Gastroesophageal sphincter (tissue), 4 donors: ENCODE data around the gene AHDC1. TPM values are rescaled to one million over a fixed set of nuclear protein-coding genes. Genes with fewer than 3 reads are reported as not detected.

Source experiments
- ATAC-seq: fragments of 150-250 bp; one replicate; pipeline ENCODE4 v1.9.1; 2016; ENCODE audit warnings: mild to moderate bottlenecking, moderate library complexity
- H3K27ac ChIP-seq, 4 donors: fragments of 200-600 bp; sonication (generic) in 3 of 4; 1 replicate in 3 of 4; 2 replicates in 1 of 4; pipeline ENCODE4 v1.5.1; 2016 to 2019
- H3K27me3 ChIP-seq: fragments of 200-600 bp; sonication (generic); one replicate; pipeline ENCODE4 v1.5.1; 2019
- H3K36me3 ChIP-seq, 2 donors: fragments of 200-600 bp; sonication (generic); one replicate each; pipeline ENCODE4 v1.5.1; 2019; ENCODE audit warnings: control low read depth in 1 of 2
- H3K4me1 ChIP-seq, 3 donors: fragments of 200-600 bp; sonication (generic); 1 replicate in 2 of 3; 2 replicates in 1 of 3; pipeline ENCODE4 v1.5.1; 2016 to 2019; ENCODE audit warnings: control low read depth in 2 of 3
- H3K4me3 ChIP-seq, 2 donors: fragments of 200-600 bp; sonication (generic); one replicate each; pipeline ENCODE4 v1.5.1; 2019; ENCODE audit warnings: mild to moderate bottlenecking in 1 of 2, moderate library complexity in 1 of 2
- H3K9me3 ChIP-seq, 3 donors: fragments of 200-600 bp; sonication (generic); one replicate each; pipeline ENCODE4 v1.5.1; 2017 to 2019; ENCODE audit warnings: control low read depth in 2 of 3
- EP300 ChIP-seq: sonication (generic); formaldehyde crosslinking; IDR thresholded peaks from one replicate; pipeline ENCODE4 v1.6.1; 2017; ENCODE audit warnings: antibody characterized with exemption, mild to moderate bottlenecking
- POLR2A ChIP-seq, 2 donors: fragments of 450-650 bp; IDR thresholded peaks; one replicate each; pipeline ENCODE4 v1.6.1; 2017; ENCODE audit warnings: antibody characterized with exemption in 2 of 2, mild to moderate bottlenecking in 2 of 2, moderate library complexity in 1 of 2
- POLR2AphosphoS5 ChIP-seq: sonication (generic); formaldehyde crosslinking; IDR thresholded peaks from one replicate; pipeline ENCODE4 v1.6.1; 2017; ENCODE audit warnings: antibody characterized with exemption
- WGBS, 2 donors: methylation state at CpG; one replicate each; pipeline ENCODE4 v1.1.5; 2018; ENCODE audit warnings: low coverage in 1 of 2; 5-methylcytosine and 5-hydroxymethylcytosine counted together
- total RNA-seq, 4 donors: library from RNA; depleted of rRNA; stranded (reverse); fragments of >200 nt; gene quantifications; one replicate each; pipeline ENCODE4 v1.1.0, GENCODE V29; 2016
- TF ChIP-seq, protein P1 (sequence below), 4 experiments: fragments of 200-600 bp in 2 of 4; fragments of 450-650 bp in 2 of 4; sonication (generic) in 1 of 4; IDR thresholded peaks; one replicate each; pipeline ENCODE4 v1.5.1; 2017 to 2019; ENCODE audit warnings: antibody characterized with exemption in 4 of 4, mild to moderate bottlenecking in 2 of 4, moderate library complexity in 2 of 4

Gene AHDC1
- total RNA-seq, 4 donors from 2014 or later = 18.2 to 50.3 (median 27.7) TPM

DNA sequence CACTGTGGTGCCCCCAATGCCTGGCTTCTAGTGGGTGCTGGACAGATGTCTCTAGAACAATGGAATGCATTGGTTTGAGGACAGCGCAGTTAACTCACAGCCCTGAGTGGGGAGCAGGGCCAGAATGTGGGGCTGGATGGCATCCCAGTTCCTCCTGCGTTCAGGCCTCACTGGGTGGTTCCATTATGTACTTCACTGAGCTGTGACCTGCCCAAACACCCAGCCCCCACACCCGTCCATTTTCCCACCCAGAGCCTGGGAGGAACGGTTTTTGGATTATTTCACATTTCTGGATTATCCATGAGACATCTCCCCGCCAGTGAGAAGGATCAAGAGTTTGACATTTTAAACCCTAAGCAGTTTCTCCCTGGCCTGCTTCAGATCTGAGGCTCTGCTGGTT lies 58.7 kb downstream of the AHDC1 start:
- TF ChIP-seq, protein P1, sequence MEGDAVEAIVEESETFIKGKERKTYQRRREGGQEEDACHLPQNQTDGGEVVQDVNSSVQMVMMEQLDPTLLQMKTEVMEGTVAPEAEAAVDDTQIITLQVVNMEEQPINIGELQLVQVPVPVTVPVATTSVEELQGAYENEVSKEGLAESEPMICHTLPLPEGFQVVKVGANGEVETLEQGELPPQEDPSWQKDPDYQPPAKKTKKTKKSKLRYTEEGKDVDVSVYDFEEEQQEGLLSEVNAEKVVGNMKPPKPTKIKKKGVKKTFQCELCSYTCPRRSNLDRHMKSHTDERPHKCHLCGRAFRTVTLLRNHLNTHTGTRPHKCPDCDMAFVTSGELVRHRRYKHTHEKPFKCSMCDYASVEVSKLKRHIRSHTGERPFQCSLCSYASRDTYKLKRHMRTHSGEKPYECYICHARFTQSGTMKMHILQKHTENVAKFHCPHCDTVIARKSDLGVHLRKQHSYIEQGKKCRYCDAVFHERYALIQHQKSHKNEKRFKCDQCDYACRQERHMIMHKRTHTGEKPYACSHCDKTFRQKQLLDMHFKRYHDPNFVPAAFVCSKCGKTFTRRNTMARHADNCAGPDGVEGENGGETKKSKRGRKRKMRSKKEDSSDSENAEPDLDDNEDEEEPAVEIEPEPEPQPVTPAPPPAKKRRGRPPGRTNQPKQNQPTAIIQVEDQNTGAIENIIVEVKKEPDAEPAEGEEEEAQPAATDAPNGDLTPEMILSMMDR (IDR thresholded peaks at IDR 0.05) = no peak
- TF ChIP-seq POLR2AphosphoS5 = peak; percentile 40
- 3 to 17% methylated on average over 2 to 4 of the region's 5 CpGs for WGBS, 2 donors

DNA sequence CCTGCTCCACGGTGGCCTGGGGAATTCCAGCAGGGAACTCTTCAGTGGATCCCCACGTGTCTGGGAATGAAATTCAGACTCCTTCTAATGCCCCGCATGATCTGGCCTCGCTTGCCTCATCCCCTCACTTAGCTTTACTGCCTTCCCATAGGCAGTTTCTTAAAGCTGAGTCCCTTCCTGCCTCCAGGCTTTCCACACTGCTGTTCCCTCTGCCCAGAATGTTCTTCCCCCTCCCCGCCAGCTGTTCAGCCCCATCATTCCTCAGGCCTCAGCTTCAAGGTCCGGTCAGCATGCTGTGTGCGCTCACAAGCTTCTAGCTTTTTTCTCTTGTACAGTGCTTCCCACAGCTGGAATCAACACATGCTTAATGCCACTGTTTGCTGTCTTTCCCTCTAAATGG lies 59.1 kb downstream of the AHDC1 start:
- Histone ChIP-seq H3K27ac (peak overlapping the region; percentile 60 to 93 (median 90)), H3K27me3 (no peaks in the 10 kb centered on the region), H3K4me1 (peaks cover 9 to 82% (median 55%) of the 10 kb centered on the region in 3 donors), H3K9me3 (no peaks in the 10 kb centered on the region), H3K36me3 (peaks cover 0 to 36% of the 10 kb centered on the region in 2 donors), H3K4me3 (no peak overlapping the region)
- no peak for TF ChIP-seq EP300
- TF ChIP-seq, protein P1 (IDR thresholded peaks at IDR 0.05) = no peak
- no peak for TF ChIP-seq POLR2A (IDR thresholded peaks at IDR 0.05)
- TF ChIP-seq POLR2AphosphoS5 = no peak
- WGBS, 2 donors = 26% methylated on average over 7 of the region's 7 CpGs; no CpG with 5 or more reads in 1 of the 2 donors
- ATAC-seq = peak; percentile 50

More for the DNA sequence above, 58.7 kb downstream of the AHDC1 start:
- H3K27me3 ChIP-seq = no peaks in the 10 kb centered on the region
- peaks cover 9 to 78% (median 54%) of the 10 kb centered on the region in 3 donors for H3K4me1 ChIP-seq
- peaks cover 0 to 39% of the 10 kb centered on the region in 2 donors for H3K36me3 ChIP-seq
- peak; percentile 81 for ATAC-seq
- no peaks in the 10 kb centered on the region for H3K9me3 ChIP-seq
- H3K27ac ChIP-seq = peak overlapping the region; percentile 60 to 93 (median 90)
- H3K4me3 ChIP-seq = no peak overlapping the region

DNA sequence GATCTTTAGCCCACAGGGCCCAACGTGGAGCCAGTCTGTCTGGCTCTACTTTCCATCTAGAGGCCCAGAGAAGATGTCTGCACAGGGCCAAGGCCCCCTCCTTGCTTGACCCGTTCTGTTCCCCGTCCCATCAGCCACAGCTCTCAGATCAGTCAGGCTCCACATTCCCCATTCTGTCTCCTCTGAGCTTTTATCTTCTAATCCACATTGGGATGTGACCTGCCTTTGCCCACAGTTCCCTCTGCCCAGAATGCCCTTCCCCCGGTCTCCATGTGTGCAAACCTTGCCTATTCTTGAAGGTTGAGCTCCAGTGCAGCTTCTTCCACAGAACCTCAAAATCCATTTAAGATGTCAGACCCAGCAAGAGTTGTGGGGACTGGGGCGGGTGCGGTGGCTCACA lies 60.7 kb downstream of the AHDC1 start:
- Histone ChIP-seq H3K9me3 (no peaks in the 10 kb centered on the region), H3K27me3 (no peaks in the 10 kb centered on the region), H3K27ac (peak overlapping the region; percentile 60 to 93 (median 90)), H3K4me3 (no peak overlapping the region), H3K4me1 (peaks cover 12 to 98% (median 65%) of the 10 kb centered on the region in 3 donors), H3K36me3 (peaks cover 0 to 27% of the 10 kb centered on the region in 2 donors)
- TF ChIP-seq EP300 (no peak), POLR2AphosphoS5 (no peak), POLR2A (IDR thresholded peaks at IDR 0.05) (no peak)
- TF ChIP-seq, protein P1 (IDR thresholded peaks at IDR 0.05) = no peak
- 40 to 71% methylated on average over 1 to 3 of the region's 6 CpGs for WGBS, 2 donors
- no peak for ATAC-seq

DNA sequence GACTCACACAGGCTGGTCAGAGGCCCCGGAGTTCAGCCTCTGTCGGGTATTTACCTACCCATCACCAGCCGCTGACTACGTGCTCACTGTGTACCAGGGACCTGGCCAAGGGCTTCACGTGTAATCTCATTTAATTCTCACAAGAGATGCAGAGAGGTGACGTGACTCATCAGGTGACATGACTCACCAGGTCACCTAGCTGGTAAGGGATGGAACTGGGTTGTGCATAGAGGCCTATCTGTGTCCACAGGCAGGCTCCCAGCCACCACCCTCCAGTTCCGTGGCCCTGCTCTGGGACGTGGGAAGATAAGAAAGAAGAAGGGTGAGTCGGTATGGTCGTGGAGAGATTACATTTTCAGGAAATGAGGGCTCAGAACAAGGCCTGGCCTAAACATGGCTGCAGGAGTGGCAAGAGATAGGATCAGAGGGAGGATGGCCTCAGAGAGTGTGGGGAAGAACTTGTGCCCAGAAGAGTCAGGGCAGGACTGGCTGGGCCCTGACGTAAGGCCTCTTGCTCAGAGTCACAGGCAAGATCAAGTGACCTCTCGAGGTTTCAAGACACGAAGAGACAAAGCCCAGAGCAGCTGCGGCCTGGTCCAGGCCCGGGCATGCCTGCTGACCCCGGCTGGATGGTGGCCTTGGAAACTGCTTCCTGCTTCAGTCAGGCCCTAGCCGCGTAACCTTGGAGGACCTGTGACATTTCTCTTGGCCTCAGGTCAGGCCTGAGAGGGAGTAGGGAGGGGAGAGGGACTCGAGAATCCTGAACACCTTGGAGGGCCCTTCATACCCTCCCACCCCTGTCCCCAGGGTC lies 61.3 kb downstream of the AHDC1 start:
- 15 to 17% methylated on average over 1 to 9 of the region's 19 CpGs for whole genome bisulfite sequencing, 2 donors
- no peak overlapping the region for H3K4me3 ChIP-seq
- H3K27ac ChIP-seq = peak overlapping the region; percentile 60 to 93 (median 90)
- H3K36me3 ChIP-seq = peaks cover 0 to 21% of the 10 kb centered on the region in 2 donors
- no peaks in the 10 kb centered on the region for H3K9me3 ChIP-seq
- TF ChIP-seq POLR2A (IDR thresholded peaks at IDR 0.05) (no peak), POLR2AphosphoS5 (peak; percentile 34)
- no peaks in the 10 kb centered on the region for H3K27me3 ChIP-seq
- ATAC-seq = peak; percentile 39
- peaks cover 12 to 100% (median 70%) of the 10 kb centered on the region in 3 donors for H3K4me1 ChIP-seq

DNA sequence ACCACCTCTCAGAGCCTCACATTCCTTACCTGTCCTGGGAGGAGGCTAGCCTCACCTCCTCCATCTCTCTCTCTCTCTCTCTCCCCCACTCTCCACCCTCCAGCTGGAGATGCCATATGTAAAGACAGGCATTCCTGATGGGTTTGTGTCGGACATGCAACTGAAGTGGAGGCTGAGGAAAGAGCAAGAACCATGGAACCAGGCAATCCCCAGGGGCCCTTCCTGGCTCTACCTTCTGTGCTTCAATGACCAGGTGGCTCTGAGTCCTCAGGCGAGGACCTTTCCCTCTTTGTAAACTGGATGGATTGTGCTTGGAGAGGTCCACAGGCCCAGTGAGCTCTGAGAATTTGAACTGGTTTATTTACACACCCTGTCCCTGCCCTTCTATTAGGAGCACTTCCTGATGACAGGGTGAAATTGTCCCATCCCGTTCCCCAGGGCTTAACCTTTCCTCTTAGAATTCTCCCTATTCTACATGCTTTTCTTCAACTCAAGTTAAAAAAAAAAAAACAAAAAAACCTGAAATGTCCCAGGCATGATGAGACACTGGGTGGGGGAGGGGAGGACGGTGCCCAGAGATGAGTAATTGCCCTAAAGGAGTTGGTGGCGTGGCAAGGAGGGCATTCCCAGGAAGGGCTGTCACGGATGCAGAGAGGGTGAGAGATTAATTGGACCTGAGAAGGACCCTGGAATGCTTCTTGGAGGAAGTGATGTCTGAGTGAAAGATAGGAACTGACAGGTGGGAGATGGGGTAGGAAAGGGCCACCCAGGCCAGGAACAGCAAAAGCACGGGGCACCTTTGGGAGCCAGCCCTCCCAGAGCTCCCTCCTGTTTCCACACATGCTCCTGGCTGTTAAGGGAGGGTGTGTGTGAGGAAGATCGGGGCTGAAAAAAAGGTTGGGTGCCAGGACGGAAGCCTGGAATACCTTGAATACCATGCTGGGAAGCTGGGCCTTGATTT lies 63.8 kb downstream of the AHDC1 start:
- H3K27me3 ChIP-seq = no peaks in the 10 kb centered on the region
- TF ChIP-seq, protein P1 (IDR thresholded peaks at IDR 0.05) = no peak
- no peak for TF ChIP-seq EP300
- TF ChIP-seq POLR2AphosphoS5 = no peak
- no peak for TF ChIP-seq POLR2A (IDR thresholded peaks at IDR 0.05)
- peaks cover 0 to 8% of the 10 kb centered on the region in 2 donors for H3K36me3 ChIP-seq
- peaks cover 11 to 100% (median 69%) of the 10 kb centered on the region in 3 donors for H3K4me1 ChIP-seq
- H3K9me3 ChIP-seq = no peaks in the 10 kb centered on the region
- no peak for ATAC-seq
- 45 to 53% methylated on average over 6 to 9 of the region's 9 CpGs for WGBS, 2 donors
- H3K27ac ChIP-seq = peak overlapping the region; percentile 60 to 93 (median 90)
- H3K4me3 ChIP-seq = no peak overlapping the region
